ENCODE measurements around the gene MAPK9. TPM values are rescaled to one million over a fixed set of nuclear protein-coding genes. Genes with fewer than 3 reads are reported as not detected.
A peak's percentile ranks its signal among the peaks of the same experiment; 100 is the strongest.

Gene MAPK9
- total RNA-seq, 4 donors from 2014 or later = 25.5 to 42.3 (median 36.5) TPM

GRCh38 chr5:180205916-180206315, 86.0 kb downstream of the MAPK9 start:
- WGBS, 2 donors (ENCODE audit: low coverage in 1 of 2) = 60 to 72% methylated on average over 1 of the region's 1 CpG
- in situ Hi-C loops (cut with MboI; ENCODE audit: low pct_ligation_motif_present in 1 of 4, low pct_unique_long_range_greater_than_20kb in 1 of 4, low sequenced_read_pairs in 3 of 4) (no loop called here), intact Hi-C loops (cut with DNase I; ENCODE audit: low total_unique reads) (no loop called here)
- no peak for TF ChIP-seq POLR2AphosphoS5 (IDR thresholded peaks at IDR 0.05)
- TF ChIP-seq EP300 (IDR thresholded peaks at IDR 0.05; ENCODE audit: low read depth) = no peak
- no peak for TF ChIP-seq CTCF (IDR thresholded peaks at IDR 0.05)
- no peak for TF ChIP-seq POLR2A (IDR thresholded peaks at IDR 0.05)
- Histone ChIP-seq H3K4me1 (peaks cover 0 to 11% (median 6%) of the 10 kb centered on the region in 4 donors), H3K27me3 (peaks cover 30% of the 10 kb centered on the region), H3K9me3 (no peaks in the 10 kb centered on the region), H3K27ac (no peak overlapping the region), H3K4me3 (no peak overlapping the region), H3K36me3 (no peaks in the 10 kb centered on the region)
- no peak for DNase-seq

- no peak for DNase-seq
- H3K9me3 ChIP-seq = no peaks in the 10 kb centered on the region
- H3K27me3 ChIP-seq = peaks cover 30% of the 10 kb centered on the region
- intact Hi-C loops (cut with DNase I; ENCODE audit: low total_unique reads) (no loop called here), in situ Hi-C loops (cut with MboI; ENCODE audit: low pct_ligation_motif_present in 1 of 4, low pct_unique_long_range_greater_than_20kb in 1 of 4, low sequenced_read_pairs in 3 of 4) (no loop called here)
- H3K4me3 ChIP-seq = no peak overlapping the region
- peaks cover 0 to 10% (median 6%) of the 10 kb centered on the region in 4 donors for H3K4me1 ChIP-seq
- no peak for TF ChIP-seq EP300 (IDR thresholded peaks at IDR 0.05; ENCODE audit: low read depth)
- no peak for TF ChIP-seq CTCF (IDR thresholded peaks at IDR 0.05)
- no peak for TF ChIP-seq POLR2A (IDR thresholded peaks at IDR 0.05)
- no peak for TF ChIP-seq POLR2AphosphoS5 (IDR thresholded peaks at IDR 0.05)
- H3K27ac ChIP-seq = no peak overlapping the region
- no peaks in the 10 kb centered on the region for H3K36me3 ChIP-seq
- WGBS, 2 donors (ENCODE audit: low coverage in 1 of 2) = 55 to 76% methylated on average over 1 of the region's 1 CpG
Measured at GRCh38 chr5:180204276-180204819, 87.5 kb downstream of the MAPK9 start.

- no peak for DNase-seq
- in situ Hi-C loops (cut with MboI; ENCODE audit: low pct_ligation_motif_present in 1 of 4, low pct_unique_long_range_greater_than_20kb in 1 of 4, low sequenced_read_pairs in 3 of 4) (no loop called here), intact Hi-C loops (cut with DNase I; ENCODE audit: low total_unique reads) (no loop called here)
- WGBS, 2 donors (ENCODE audit: low coverage in 1 of 2) = 78 to 83% methylated on average over 5 to 8 of the region's 8 CpGs
- no peak overlapping the region for H3K27ac ChIP-seq
- TF ChIP-seq POLR2AphosphoS5 (IDR thresholded peaks at IDR 0.05) (no peak), EP300 (IDR thresholded peaks at IDR 0.05; ENCODE audit: low read depth) (no peak), POLR2A (IDR thresholded peaks at IDR 0.05) (no peak), CTCF (IDR thresholded peaks at IDR 0.05) (no peak)
- no peaks in the 10 kb centered on the region for H3K9me3 ChIP-seq
- H3K4me1 ChIP-seq = peaks cover 0 to 2% (median under 1%) of the 10 kb centered on the region in 4 donors
- no peak overlapping the region for H3K4me3 ChIP-seq
- H3K27me3 ChIP-seq = peaks cover 24% of the 10 kb centered on the region
- no peaks in the 10 kb centered on the region for H3K36me3 ChIP-seq
Measured at GRCh38 chr5:180202939-180203573, 88.8 kb downstream of the MAPK9 start.

- no peaks in the 10 kb centered on the region for H3K36me3 ChIP-seq
- H3K4me1 ChIP-seq = no peaks in the 10 kb centered on the region
- DNase-seq = no peak
- H3K27me3 ChIP-seq = peaks cover 7% of the 10 kb centered on the region
- TF ChIP-seq CTCF (IDR thresholded peaks at IDR 0.05) (peak in 3 of 5 experiments; percentile 11 to 37 (median 19)), POLR2A (IDR thresholded peaks at IDR 0.05) (no peak)
- 70 to 73% methylated on average over 7 to 23 of the region's 23 CpGs for WGBS, 2 donors (ENCODE audit: low coverage in 1 of 2)
- no peak overlapping the region for H3K27ac ChIP-seq
- no peak overlapping the region for H3K4me3 ChIP-seq
- H3K9me3 ChIP-seq = no peaks in the 10 kb centered on the region
- in situ Hi-C loops (cut with MboI; ENCODE audit: low pct_ligation_motif_present in 1 of 4, low pct_unique_long_range_greater_than_20kb in 1 of 4, low sequenced_read_pairs in 3 of 4) (no loop called here), intact Hi-C loops (cut with DNase I; ENCODE audit: low total_unique reads) (no loop called here)
Measured at GRCh38 chr5:180201051-180201987, 90.6 kb downstream of the MAPK9 start.

Data from transverse colon (tissue), 4 donors.